Panc1 (cell line): Measurements from ENCODE around the gene ERCC6L. TPM values are rescaled to one million over a fixed set of nuclear protein-coding genes. Genes with fewer than 3 reads are reported as not detected.

Experiments
- ATAC-seq: fragments of 200-7000 bp; cut with Tn5 transposase; 2 replicates; pipeline ENCODE4 v1.9.1; 2020; ENCODE audit warnings: mild to moderate bottlenecking, moderate library complexity
- BruUV-seq: library from RNA; stranded (reverse); fragments of 400-500 nt; replicated peaks from 2 replicates; lab custom pipeline; 2021; lab: Mats Ljungman, UMichigan
- CTCF ChIA-PET: fragments of 300-600 bp; sonication (Branson Sonifier 250); formaldehyde crosslinking; loops from one replicate; lab custom pipeline; 2022; ENCODE audit warnings: antibody characterized with exemption; lab: Charles Lee
- POLR2A ChIA-PET: fragments of 300-600 bp; sonication (Branson Sonifier 250); formaldehyde crosslinking; loops from one replicate; lab custom pipeline; 2022; ENCODE audit warnings: antibody characterized with exemption; lab: Charles Lee
- DNase-seq: peaks from one replicate; pipeline ENCODE4 v3.0.0-alpha.2; 2010; ENCODE audit warnings: low read depth, low spot score
- H3K27ac ChIP-seq: 2 replicates; pipeline ENCODE4 v1.5.1; 2011; ENCODE audit warnings: mild to moderate bottlenecking, low read length, inconsistent platforms
- H3K27me3 ChIP-seq: fragments of 200-500 bp; sonication (Bioruptor generic); 2 replicates; pipeline ENCODE4 v1.6.0; 2014; ENCODE audit warnings: low read length, inconsistent platforms; ENCODE audit not compliant: control insufficient read depth, insufficient read depth
- H3K36me3 ChIP-seq: fragments of 200-500 bp; sonication (Bioruptor generic); 2 replicates; pipeline ENCODE4 v1.5.1; 2014; ENCODE audit warnings: inconsistent platforms, mild to moderate bottlenecking, low read length, moderate library complexity; ENCODE audit not compliant: control insufficient read depth, insufficient read depth
- H3K4me1 ChIP-seq: 2 replicates; pipeline ENCODE4 v1.5.1; 2011; ENCODE audit warnings: inconsistent platforms, mild to moderate bottlenecking, low read length, moderate library complexity; ENCODE audit not compliant: control insufficient read depth, insufficient read depth
- H3K4me3 ChIP-seq, 2 experiments: 2 replicates each; pipeline ENCODE4 v1.5.1; 2011 to 2012; ENCODE audit warnings: low read depth in 2 of 2, low read length in 2 of 2, mild to moderate bottlenecking in 2 of 2, inconsistent platforms in 1 of 2, moderate library complexity in 1 of 2
- H3K9me3 ChIP-seq: fragments of 200-500 bp; sonication (Bioruptor generic); 2 replicates; pipeline ENCODE4 v1.5.1; 2014; ENCODE audit warnings: low read depth, mild to moderate bottlenecking, inconsistent platforms, low read length, moderate library complexity; ENCODE audit not compliant: control insufficient read depth, insufficient read depth
- CTCF ChIP-seq: fragments of 450-650 bp; IDR thresholded peaks from 2 replicates; pipeline ENCODE4 v1.5.1; 2017; ENCODE audit warnings: mild to moderate bottlenecking
- POLR2AphosphoS5 ChIP-seq: IDR thresholded peaks from 2 replicates; pipeline ENCODE4 v1.6.1; 2012; ENCODE audit warnings: mild to moderate bottlenecking, low read depth, low read length, moderate library complexity
- SIN3A ChIP-seq: IDR thresholded peaks from 2 replicates; pipeline ENCODE4 v1.6.1; 2012; ENCODE audit warnings: low read depth, mild to moderate bottlenecking, low read length, moderate library complexity, borderline replicate concordance; ENCODE audit not compliant: insufficient read depth
- TCF7L2 ChIP-seq: IDR thresholded peaks from 2 replicates; pipeline ENCODE4 v1.6.1; 2011; ENCODE audit warnings: mild to moderate bottlenecking, low read depth, low read length, inconsistent platforms
- in situ Hi-C: cut with HindIII; loops from 2 replicates; pipeline ENCODE4 v1.10.0; 2016; ENCODE audit warnings: low sequenced_read_pairs, low pct_unique_long_range_greater_than_20kb
- intact Hi-C: fragments of 100-400 bp; cut with micrococcal nuclease; formaldehyde crosslinking; loops from one replicate; pipeline ENCODE4 v1.10.0; 2022; ENCODE audit not compliant: unreplicated experiment
- total RNA-seq: library from RNA; stranded (reverse); gene quantifications from one replicate; pipeline ENCODE4 v1.2.1, GENCODE V29; 2021; ENCODE audit not compliant: unreplicated experiment
- TF ChIP-seq, protein P1 (sequence below), 2 experiments: IDR thresholded peaks; 2 replicates each; pipeline ENCODE4 v1.6.1; 2011 to 2012; ENCODE audit warnings: low read depth in 2 of 2, control low read depth in 1 of 2, low read length in 1 of 2, mild to moderate bottlenecking in 1 of 2, moderate library complexity in 1 of 2; ENCODE audit not compliant: insufficient read depth in 1 of 2

ERCC6L gene
- total RNA-seq, 1 experiment from 2014 or later, result 17.3 TPM

GRCh38 chrX:72243472-72243871 lies 4.6 kb upstream of the ERCC6L start:
- intact Hi-C loops, result no loop called here

GRCh38 chrX:72240976-72241375 lies 2.1 kb upstream of the ERCC6L start:
- Histone ChIP-seq H3K27me3 (no peaks in the 10 kb centered on the region), H3K9me3 (no peaks in the 10 kb centered on the region), H3K4me1 (no peaks in the 10 kb centered on the region), H3K27ac (no peak overlapping the region), H3K4me3 (no peak overlapping the region), H3K36me3 (no peaks in the 10 kb centered on the region; the same call in 1 of the 2 replicates)
- DNase-seq, result no peak
- intact Hi-C loops, result no loop called here
- POLR2A ChIA-PET, result no interaction called here
- TF ChIP-seq CTCF (no peak), POLR2AphosphoS5 (no peak), TCF7L2 (no peak), SIN3A (no peak)
- TF ChIP-seq, protein P1, sequence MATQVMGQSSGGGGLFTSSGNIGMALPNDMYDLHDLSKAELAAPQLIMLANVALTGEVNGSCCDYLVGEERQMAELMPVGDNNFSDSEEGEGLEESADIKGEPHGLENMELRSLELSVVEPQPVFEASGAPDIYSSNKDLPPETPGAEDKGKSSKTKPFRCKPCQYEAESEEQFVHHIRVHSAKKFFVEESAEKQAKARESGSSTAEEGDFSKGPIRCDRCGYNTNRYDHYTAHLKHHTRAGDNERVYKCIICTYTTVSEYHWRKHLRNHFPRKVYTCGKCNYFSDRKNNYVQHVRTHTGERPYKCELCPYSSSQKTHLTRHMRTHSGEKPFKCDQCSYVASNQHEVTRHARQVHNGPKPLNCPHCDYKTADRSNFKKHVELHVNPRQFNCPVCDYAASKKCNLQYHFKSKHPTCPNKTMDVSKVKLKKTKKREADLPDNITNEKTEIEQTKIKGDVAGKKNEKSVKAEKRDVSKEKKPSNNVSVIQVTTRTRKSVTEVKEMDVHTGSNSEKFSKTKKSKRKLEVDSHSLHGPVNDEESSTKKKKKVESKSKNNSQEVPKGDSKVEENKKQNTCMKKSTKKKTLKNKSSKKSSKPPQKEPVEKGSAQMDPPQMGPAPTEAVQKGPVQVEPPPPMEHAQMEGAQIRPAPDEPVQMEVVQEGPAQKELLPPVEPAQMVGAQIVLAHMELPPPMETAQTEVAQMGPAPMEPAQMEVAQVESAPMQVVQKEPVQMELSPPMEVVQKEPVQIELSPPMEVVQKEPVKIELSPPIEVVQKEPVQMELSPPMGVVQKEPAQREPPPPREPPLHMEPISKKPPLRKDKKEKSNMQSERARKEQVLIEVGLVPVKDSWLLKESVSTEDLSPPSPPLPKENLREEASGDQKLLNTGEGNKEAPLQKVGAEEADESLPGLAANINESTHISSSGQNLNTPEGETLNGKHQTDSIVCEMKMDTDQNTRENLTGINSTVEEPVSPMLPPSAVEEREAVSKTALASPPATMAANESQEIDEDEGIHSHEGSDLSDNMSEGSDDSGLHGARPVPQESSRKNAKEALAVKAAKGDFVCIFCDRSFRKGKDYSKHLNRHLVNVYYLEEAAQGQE (IDR thresholded peaks at IDR 0.05; ENCODE audit: insufficient read depth in 1 of 2, low read depth in 2 of 2, low read length in 1 of 2), result no peak
- ATAC-seq, result no peak
- in situ Hi-C loops, result no loop called here
- BruUV-seq, result no TSS peak
- CTCF ChIA-PET, result interaction anchor here (0.6 kb wide), 1 partner anchor 85 kb away, joined by 3 read pairs; no protein-coding TSS in a partner anchor

More at GRCh38 chrX:72243472-72243871, 4.6 kb upstream of the ERCC6L start:
- no peak for TF ChIP-seq POLR2AphosphoS5
- no peak for TF ChIP-seq SIN3A
- TF ChIP-seq CTCF, result no peak
- no peak for TF ChIP-seq TCF7L2
- TF ChIP-seq, protein P1 (IDR thresholded peaks at IDR 0.05; ENCODE audit: insufficient read depth in 1 of 2, low read depth in 2 of 2, low read length in 1 of 2), result no peak
- Histone ChIP-seq H3K4me3 (no peak overlapping the region), H3K9me3 (no peaks in the 10 kb centered on the region), H3K36me3 (no peaks in the 10 kb centered on the region), H3K27me3 (no peaks in the 10 kb centered on the region), H3K4me1 (no peaks in the 10 kb centered on the region), H3K27ac (no peak overlapping the region)
- ChIA-PET CTCF (no interaction called here), POLR2A (no interaction called here)
- DNase-seq (no peak), ATAC-seq (no peak)
- in situ Hi-C loops, result no loop called here
- no TSS peak for BruUV-seq
